ENCODE measurements around the gene PLD6. TPM values are rescaled to one million over a fixed set of nuclear protein-coding genes. Genes with fewer than 3 reads are reported as not detected.

The PLD6 gene
- total RNA-seq, 3 donors from 2014 or later (not counting 1 experiment from before 2014, with no cell fraction given): 0.45 to 1.7 (median 0.84) TPM

DNA sequence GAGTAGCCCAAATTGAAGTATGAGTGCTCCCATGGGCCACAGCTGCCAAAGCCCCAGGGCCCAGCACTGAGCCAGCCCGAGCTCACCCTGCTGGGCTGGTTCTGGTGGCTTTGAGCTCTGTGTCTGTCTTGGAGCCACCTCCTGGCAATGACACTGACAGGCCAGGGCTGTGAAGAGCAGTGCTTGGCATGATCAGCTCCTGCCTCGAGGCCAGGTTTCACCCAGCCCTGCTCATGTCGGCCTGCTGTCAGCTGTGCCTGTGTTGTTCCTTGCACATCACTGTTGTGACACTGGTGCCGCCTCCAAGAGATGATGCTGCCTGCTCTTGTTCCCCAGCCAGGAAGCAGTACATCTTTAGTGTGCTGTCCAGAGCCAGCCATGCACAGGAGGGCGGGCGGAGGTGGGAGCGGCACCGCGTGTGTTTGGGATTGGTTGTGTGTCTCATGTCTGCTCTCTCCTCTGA is 26.0 kb downstream of the PLD6 start:
- no peak overlapping the region for H3K4me3 ChIP-seq (ENCODE audit: low read length)
- H3K27ac ChIP-seq (ENCODE audit: low read length): no peak overlapping the region
- Mint-ChIP-seq H3K4me1 (peaks cover 10 to 15% of the 10 kb centered on the region in 2 donors), H3K9me3 (no peaks in the 10 kb centered on the region), H3K4me3 (no peak overlapping the region), H3K36me3 (no peaks in the 10 kb centered on the region), H3K27ac (peak overlapping the region; percentile 48 to 61), H3K27me3 (ENCODE audit: low read depth in 2 of 2) (no peaks in the 10 kb centered on the region)
- no peaks in the 10 kb centered on the region for H3K9me3 ChIP-seq (ENCODE audit: control insufficient read depth, insufficient read depth, low read length)
- TF ChIP-seq, protein P1, sequence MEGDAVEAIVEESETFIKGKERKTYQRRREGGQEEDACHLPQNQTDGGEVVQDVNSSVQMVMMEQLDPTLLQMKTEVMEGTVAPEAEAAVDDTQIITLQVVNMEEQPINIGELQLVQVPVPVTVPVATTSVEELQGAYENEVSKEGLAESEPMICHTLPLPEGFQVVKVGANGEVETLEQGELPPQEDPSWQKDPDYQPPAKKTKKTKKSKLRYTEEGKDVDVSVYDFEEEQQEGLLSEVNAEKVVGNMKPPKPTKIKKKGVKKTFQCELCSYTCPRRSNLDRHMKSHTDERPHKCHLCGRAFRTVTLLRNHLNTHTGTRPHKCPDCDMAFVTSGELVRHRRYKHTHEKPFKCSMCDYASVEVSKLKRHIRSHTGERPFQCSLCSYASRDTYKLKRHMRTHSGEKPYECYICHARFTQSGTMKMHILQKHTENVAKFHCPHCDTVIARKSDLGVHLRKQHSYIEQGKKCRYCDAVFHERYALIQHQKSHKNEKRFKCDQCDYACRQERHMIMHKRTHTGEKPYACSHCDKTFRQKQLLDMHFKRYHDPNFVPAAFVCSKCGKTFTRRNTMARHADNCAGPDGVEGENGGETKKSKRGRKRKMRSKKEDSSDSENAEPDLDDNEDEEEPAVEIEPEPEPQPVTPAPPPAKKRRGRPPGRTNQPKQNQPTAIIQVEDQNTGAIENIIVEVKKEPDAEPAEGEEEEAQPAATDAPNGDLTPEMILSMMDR (IDR thresholded peaks at IDR 0.05): no peak
- H3K36me3 ChIP-seq (ENCODE audit: control insufficient read depth, insufficient read depth, low read length): peaks cover 66% of the 10 kb centered on the region
- intact Hi-C loops (cut with micrococcal nuclease): no loop called here
- H3K27me3 ChIP-seq (ENCODE audit: control insufficient read depth, insufficient read depth, low read length): no peaks in the 10 kb centered on the region
- DNase-seq (peak in 1 of 2 donors; percentile 50), ATAC-seq (no peak)
- WGBS (ENCODE audit: insufficient coverage): 94% methylated on average over 9 of the region's 9 CpGs
- H3K4me1 ChIP-seq (ENCODE audit: control insufficient read depth, insufficient read depth, low read length): peaks cover 39% of the 10 kb centered on the region

DNA sequence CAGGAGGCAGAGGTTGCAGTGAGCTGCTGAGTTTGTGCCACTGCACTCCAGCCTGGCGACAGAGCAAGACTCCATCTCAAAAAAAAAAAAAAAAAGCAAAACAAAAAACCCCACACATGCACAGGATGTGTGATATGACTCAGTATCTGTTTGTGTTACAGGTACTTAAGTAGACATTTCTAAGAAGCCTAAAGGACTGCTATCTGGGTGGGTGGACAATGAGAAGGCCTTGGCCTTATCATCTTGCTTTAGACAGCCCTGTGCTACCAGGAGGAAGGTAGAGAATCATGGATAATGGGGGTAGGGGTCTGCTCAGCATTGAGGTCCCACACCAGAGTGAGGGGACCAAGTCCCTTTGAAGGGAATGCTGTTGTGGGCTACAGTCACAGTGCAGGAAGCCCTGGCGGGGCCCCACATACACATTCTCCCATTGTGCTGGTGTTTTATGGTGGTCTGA is 26.7 kb downstream of the PLD6 start:
- Mint-ChIP-seq H3K4me1 (peaks cover 2 to 7% of the 10 kb centered on the region in 2 donors), H3K27ac (peak overlapping the region; percentile 20 to 61), H3K9me3 (no peaks in the 10 kb centered on the region), H3K4me3 (no peak overlapping the region), H3K27me3 (ENCODE audit: low read depth in 2 of 2) (no peaks in the 10 kb centered on the region), H3K36me3 (no peaks in the 10 kb centered on the region)
- TF ChIP-seq, protein P1 (IDR thresholded peaks at IDR 0.05): no peak
- intact Hi-C loops (cut with micrococcal nuclease): no loop called here
- H3K4me3 ChIP-seq (ENCODE audit: low read length): no peak overlapping the region
- peaks cover 32% of the 10 kb centered on the region for H3K4me1 ChIP-seq (ENCODE audit: control insufficient read depth, insufficient read depth, low read length)
- H3K27me3 ChIP-seq (ENCODE audit: control insufficient read depth, insufficient read depth, low read length): no peaks in the 10 kb centered on the region
- 100% methylated on average over 1 of the region's 2 CpGs for WGBS (ENCODE audit: insufficient coverage)
- ATAC-seq: peak in 1 of 3 donors; percentile 21
- peak overlapping the region; percentile 46 for H3K27ac ChIP-seq (ENCODE audit: low read length)
- no peaks in the 10 kb centered on the region for H3K9me3 ChIP-seq (ENCODE audit: control insufficient read depth, insufficient read depth, low read length)
- peak in 1 of 2 donors; percentile 67 for DNase-seq
- peaks cover 72% of the 10 kb centered on the region for H3K36me3 ChIP-seq (ENCODE audit: control insufficient read depth, insufficient read depth, low read length)

DNA sequence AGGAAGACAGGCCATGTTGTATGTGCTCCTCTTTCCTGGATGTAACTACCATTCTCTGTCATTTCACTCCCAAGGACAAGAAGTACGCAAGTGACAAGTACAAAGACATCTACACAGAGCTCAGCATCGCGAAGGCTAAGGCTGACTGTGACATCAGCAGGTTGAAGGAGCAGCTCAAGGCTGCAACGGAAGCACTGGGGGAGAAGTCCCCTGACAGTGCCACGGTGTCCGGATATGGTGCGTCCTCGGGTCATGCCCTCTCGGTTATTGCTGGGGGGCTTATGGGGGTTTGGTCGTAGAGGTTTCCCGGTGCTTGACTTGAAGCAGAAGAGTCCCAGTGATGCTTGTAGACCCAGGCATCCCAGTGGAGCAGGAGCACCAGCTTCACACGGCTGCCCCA is 29.0 kb downstream of the PLD6 start:
- peaks cover 15 to 16% of the 10 kb centered on the region in 2 donors for H3K4me1 Mint-ChIP-seq
- WGBS (ENCODE audit: insufficient coverage): 97% methylated on average over 12 of the region's 12 CpGs
- Histone ChIP-seq H3K27me3 (ENCODE audit: control insufficient read depth, insufficient read depth, low read length) (no peaks in the 10 kb centered on the region), H3K4me1 (ENCODE audit: control insufficient read depth, insufficient read depth, low read length) (peaks cover 32% of the 10 kb centered on the region), H3K27ac (ENCODE audit: low read length) (no peak overlapping the region), H3K36me3 (ENCODE audit: control insufficient read depth, insufficient read depth, low read length) (peaks cover 89% of the 10 kb centered on the region), H3K9me3 (ENCODE audit: control insufficient read depth, insufficient read depth, low read length) (no peaks in the 10 kb centered on the region), H3K4me3 (ENCODE audit: low read length) (no peak overlapping the region)
- H3K36me3 Mint-ChIP-seq: no peaks in the 10 kb centered on the region
- no peaks in the 10 kb centered on the region for H3K27me3 Mint-ChIP-seq (ENCODE audit: low read depth in 2 of 2)
- ATAC-seq (no peak), DNase-seq (peak in 1 of 2 donors; percentile 61)
- no peak overlapping the region for H3K27ac Mint-ChIP-seq
- H3K4me3 Mint-ChIP-seq: no peak overlapping the region
- TF ChIP-seq, protein P1 (IDR thresholded peaks at IDR 0.05): no peak
- intact Hi-C loops (cut with micrococcal nuclease): no loop called here
- no peaks in the 10 kb centered on the region for H3K9me3 Mint-ChIP-seq

DNA sequence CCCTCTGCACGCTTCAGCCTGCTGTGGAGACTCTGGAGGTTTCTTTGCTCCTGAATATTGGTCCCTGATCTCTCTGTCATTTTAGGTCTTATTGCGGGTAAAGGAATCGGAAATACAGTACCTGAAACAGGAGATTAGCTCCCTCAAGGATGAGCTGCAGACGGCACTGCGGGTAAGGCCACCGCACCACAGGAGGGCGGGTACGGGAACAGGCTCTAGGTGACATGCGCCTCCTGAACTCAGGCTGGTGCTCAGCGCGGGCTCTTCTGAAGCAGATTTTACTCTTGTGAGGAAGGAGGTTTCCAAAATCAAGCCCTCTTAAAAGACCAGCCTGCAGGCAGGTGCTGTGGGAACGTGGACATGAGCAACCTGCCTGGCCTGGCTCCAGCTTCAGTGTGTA is 29.8 kb downstream of the PLD6 start:
- Mint-ChIP-seq H3K27me3 (ENCODE audit: low read depth in 2 of 2) (no peaks in the 10 kb centered on the region), H3K4me3 (no peak overlapping the region), H3K27ac (no peak overlapping the region), H3K9me3 (no peaks in the 10 kb centered on the region), H3K4me1 (peaks cover 19 to 23% of the 10 kb centered on the region in 2 donors), H3K36me3 (no peaks in the 10 kb centered on the region)
- Histone ChIP-seq H3K27me3 (ENCODE audit: control insufficient read depth, insufficient read depth, low read length) (no peaks in the 10 kb centered on the region), H3K27ac (ENCODE audit: low read length) (peak overlapping the region; percentile 14), H3K36me3 (ENCODE audit: control insufficient read depth, insufficient read depth, low read length) (peaks cover 86% of the 10 kb centered on the region), H3K4me3 (ENCODE audit: low read length) (no peak overlapping the region), H3K4me1 (ENCODE audit: control insufficient read depth, insufficient read depth, low read length) (peaks cover 33% of the 10 kb centered on the region), H3K9me3 (ENCODE audit: control insufficient read depth, insufficient read depth, low read length) (no peaks in the 10 kb centered on the region)
- ATAC-seq (no peak), DNase-seq (peak in 1 of 2 donors; percentile 62)
- 94% methylated on average over 12 of the region's 12 CpGs for WGBS (ENCODE audit: insufficient coverage)
- intact Hi-C loops (cut with micrococcal nuclease): no loop called here
- TF ChIP-seq, protein P1 (IDR thresholded peaks at IDR 0.05): no peak

All from natural killer cell (primary cell).